Measurements from ENCODE around the gene ACSM3.

The ACSM3 gene

DNA sequence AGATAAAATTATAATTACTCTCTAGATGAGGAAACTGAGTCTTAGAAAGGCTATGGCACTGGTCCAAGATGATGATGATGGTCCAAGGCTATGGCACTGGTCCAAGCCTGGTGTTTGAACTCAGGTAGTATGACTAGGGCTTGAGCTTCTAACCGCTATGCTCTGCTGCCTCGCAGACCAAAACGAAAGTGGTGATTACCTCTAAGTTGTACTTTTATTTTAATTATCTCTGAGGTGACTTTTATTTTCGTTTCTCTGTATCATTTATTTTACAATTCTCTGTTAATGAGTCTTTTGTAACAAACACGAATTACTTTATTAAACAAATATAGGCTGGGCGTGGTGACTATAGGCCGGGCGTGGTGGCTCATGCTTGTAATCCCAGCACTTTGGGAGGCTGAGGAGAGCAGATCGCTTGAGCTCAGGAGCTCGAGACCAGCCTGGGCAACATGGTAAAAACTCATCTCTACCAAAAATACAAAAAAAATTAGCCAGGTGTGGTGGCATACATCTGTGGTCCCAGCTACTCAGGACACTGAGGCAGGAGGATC is 48.1 kb downstream of the ACSM3 start:
- DNase-seq (ENCODE audit: low read depth), result no peak
- TF ChIP-seq, protein P1, sequence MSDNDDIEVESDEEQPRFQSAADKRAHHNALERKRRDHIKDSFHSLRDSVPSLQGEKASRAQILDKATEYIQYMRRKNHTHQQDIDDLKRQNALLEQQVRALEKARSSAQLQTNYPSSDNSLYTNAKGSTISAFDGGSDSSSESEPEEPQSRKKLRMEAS (IDR thresholded peaks at IDR 0.05; ENCODE audit: low read depth, low read length), result no peak
- TF ChIP-seq MYC (IDR thresholded peaks at IDR 0.05; ENCODE audit: low read depth, low read length) (no peak), POLR2A (IDR thresholded peaks at IDR 0.05; ENCODE audit: extremely low read depth, insufficient read length) (no peak)
- H3K4me3 ChIP-seq (ENCODE audit: low read depth, low read length), result no peak overlapping the region

DNA sequence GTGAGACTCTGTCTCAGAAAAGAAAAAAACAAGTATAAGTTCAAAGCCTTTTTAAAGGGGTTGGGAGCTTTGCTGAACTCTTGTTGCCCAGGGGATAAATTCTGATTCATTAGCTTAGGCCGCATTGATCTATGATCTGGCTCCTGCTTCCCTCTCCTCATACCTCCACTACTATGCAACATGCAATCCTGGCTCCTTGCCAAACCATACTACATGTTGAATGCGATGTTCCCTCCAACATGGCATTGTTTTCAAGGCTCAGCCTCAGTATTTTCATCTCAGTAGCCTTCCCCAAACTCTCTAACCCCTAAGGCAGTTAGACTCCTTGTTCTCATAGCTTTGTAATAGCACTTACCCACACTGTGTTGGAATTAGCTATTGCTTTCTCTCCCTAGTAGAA is 48.7 kb downstream of the ACSM3 start:
- TF ChIP-seq MYC (IDR thresholded peaks at IDR 0.05; ENCODE audit: low read depth, low read length), result no peak
- TF ChIP-seq, protein P2, sequence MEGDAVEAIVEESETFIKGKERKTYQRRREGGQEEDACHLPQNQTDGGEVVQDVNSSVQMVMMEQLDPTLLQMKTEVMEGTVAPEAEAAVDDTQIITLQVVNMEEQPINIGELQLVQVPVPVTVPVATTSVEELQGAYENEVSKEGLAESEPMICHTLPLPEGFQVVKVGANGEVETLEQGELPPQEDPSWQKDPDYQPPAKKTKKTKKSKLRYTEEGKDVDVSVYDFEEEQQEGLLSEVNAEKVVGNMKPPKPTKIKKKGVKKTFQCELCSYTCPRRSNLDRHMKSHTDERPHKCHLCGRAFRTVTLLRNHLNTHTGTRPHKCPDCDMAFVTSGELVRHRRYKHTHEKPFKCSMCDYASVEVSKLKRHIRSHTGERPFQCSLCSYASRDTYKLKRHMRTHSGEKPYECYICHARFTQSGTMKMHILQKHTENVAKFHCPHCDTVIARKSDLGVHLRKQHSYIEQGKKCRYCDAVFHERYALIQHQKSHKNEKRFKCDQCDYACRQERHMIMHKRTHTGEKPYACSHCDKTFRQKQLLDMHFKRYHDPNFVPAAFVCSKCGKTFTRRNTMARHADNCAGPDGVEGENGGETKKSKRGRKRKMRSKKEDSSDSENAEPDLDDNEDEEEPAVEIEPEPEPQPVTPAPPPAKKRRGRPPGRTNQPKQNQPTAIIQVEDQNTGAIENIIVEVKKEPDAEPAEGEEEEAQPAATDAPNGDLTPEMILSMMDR (IDR thresholded peaks at IDR 0.05; ENCODE audit: low read depth, low read length), result no peak
- TF ChIP-seq POLR2A (IDR thresholded peaks at IDR 0.05; ENCODE audit: extremely low read depth, insufficient read length), result no peak
- TF ChIP-seq, protein P1 (IDR thresholded peaks at IDR 0.05; ENCODE audit: low read depth, low read length), result no peak
- DNase-seq (ENCODE audit: low read depth), result no peak
- no peak overlapping the region for H3K4me3 ChIP-seq (ENCODE audit: low read depth, low read length)

DNA sequence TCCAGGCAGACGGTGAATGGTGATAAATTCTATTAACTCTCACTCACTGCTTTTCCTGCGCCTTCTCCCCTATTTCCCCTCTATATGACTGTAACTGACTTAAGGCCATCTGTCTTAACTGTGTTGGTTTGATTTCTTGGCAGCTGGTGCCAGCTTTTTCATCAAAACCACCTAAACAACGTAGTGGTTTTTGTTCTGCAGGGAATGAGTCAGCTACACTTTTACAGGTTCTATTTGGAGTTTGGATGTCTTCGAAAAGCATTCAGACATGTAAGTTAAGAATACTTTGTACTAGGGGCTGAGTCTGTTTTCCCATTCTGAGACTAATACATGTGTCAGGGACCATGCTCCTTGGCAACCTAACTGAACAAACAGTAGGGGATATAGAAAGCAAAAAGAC is 51.0 kb downstream of the ACSM3 start:
- H3K4me3 ChIP-seq (ENCODE audit: low read depth, low read length), result no peak overlapping the region
- TF ChIP-seq, protein P2 (IDR thresholded peaks at IDR 0.05; ENCODE audit: low read depth, low read length), result no peak
- TF ChIP-seq POLR2A (IDR thresholded peaks at IDR 0.05; ENCODE audit: extremely low read depth, insufficient read length) (no peak), MYC (IDR thresholded peaks at IDR 0.05; ENCODE audit: low read depth, low read length) (no peak)
- TF ChIP-seq, protein P1 (IDR thresholded peaks at IDR 0.05; ENCODE audit: low read depth, low read length), result no peak
- no peak for DNase-seq (ENCODE audit: low read depth)

DNA sequence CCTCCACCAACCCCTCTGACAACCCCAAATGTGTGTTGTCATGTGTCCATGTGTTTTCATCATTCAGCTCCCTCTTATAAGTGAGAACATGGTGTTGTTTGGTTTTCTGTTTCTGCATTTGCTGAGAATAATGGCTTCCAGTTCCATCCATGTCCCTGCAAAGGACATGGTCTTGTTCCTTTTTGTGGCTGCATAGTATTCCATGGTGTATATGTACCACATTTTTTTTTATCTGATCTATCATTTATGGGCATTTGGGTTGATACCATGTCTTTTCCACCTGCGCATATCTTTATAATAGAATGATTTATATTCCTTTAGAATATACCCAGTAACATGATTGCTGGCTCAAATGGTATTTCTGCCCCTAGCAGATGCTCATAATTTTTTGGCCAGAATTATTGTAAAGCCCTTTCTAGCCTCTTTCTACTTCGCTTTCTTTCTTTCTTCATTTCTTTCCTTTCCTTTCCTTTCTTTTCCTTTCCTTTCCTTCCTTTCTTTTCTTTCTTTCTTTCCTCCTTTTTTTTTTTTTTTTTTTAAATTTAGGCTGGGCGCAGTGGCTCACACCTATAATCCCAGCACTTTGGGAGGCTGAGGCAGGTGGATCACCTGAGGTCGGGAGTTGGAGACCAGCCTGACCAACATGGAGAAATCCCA is 55.2 kb downstream of the ACSM3 start:
- TF ChIP-seq MYC (IDR thresholded peaks at IDR 0.05; ENCODE audit: low read depth, low read length), result no peak
- TF ChIP-seq, protein P2 (IDR thresholded peaks at IDR 0.05; ENCODE audit: low read depth, low read length), result no peak
- TF ChIP-seq POLR2A (IDR thresholded peaks at IDR 0.05; ENCODE audit: extremely low read depth, insufficient read length), result no peak
- TF ChIP-seq, protein P1 (IDR thresholded peaks at IDR 0.05; ENCODE audit: low read depth, low read length), result no peak
- H3K4me3 ChIP-seq (ENCODE audit: low read depth, low read length), result no peak overlapping the region

DNA sequence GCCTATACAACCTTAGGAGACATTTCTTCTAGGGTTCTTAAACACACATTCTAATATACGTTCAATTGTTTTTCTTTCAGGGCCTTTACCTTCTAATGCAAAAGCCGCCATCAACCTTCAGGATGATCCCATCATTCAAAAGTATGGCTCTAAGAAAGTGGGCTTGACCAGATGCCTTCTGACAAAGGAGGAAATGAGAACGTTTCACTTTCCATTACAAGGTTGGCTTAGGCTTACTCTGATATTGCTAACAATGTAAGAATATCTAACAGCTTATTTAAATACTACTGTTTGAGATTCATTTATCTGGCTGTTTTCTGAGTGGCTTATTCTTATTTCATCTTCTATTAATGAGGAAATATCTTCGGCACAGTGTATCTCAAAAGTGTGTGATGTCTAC is 57.9 kb downstream of the ACSM3 start:
- TF ChIP-seq, protein P2 (IDR thresholded peaks at IDR 0.05; ENCODE audit: low read depth, low read length), result no peak
- no peak for TF ChIP-seq POLR2A (IDR thresholded peaks at IDR 0.05; ENCODE audit: extremely low read depth, insufficient read length)
- TF ChIP-seq, protein P1 (IDR thresholded peaks at IDR 0.05; ENCODE audit: low read depth, low read length), result no peak
- TF ChIP-seq MYC (IDR thresholded peaks at IDR 0.05; ENCODE audit: low read depth, low read length), result no peak
- no peak for DNase-seq (ENCODE audit: low read depth)
- no peak overlapping the region for H3K4me3 ChIP-seq (ENCODE audit: low read depth, low read length)

More for the DNA sequence above, 55.2 kb downstream of the ACSM3 start:
- no peak for DNase-seq (ENCODE audit: low read depth)

Data from NB4 (cell line).